Peyer's patch (tissue), 4 donors: Measurements from ENCODE around the gene FNBP1.

Experiments
- POLR2A ChIP-seq, 2 donors: fragments of 450-650 bp; IDR thresholded peaks; one replicate each; pipeline ENCODE4 v1.5.1; 2017; ENCODE audit warnings: antibody characterized with exemption in 2 of 2, mild to moderate bottlenecking in 2 of 2, moderate library complexity in 2 of 2
- TF ChIP-seq, protein P1 (sequence below), 6 experiments: fragments of 450-650 bp in 4 of 6; fragments of 200-600 bp in 2 of 6; sonication (generic) in 1 of 6; IDR thresholded peaks; one replicate each; pipeline ENCODE4 v1.5.1; 2017 to 2019; ENCODE audit warnings: antibody characterized with exemption in 6 of 6, mild to moderate bottlenecking in 3 of 6, moderate library complexity in 1 of 6

DNA sequence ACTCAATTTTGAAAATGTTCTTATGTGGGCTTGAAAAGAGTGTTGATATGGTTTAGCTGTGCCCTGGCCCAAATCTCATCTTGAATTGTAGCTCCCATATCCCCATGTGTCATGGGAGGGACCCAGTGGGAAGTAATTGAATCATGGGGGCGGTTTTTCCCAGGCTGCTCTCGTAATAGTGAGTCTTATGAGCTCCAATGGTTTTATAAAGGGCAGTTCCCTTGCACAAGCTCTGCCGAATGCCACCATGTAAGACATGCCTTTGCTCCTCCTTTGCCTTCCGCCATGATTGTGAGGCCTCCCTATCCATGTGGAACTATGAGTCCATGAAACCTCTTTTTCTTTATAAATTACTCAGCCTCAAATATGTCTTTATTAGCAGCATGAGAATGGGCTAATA is 136.7 kb downstream of the FNBP1 start:
- TF ChIP-seq, protein P1, sequence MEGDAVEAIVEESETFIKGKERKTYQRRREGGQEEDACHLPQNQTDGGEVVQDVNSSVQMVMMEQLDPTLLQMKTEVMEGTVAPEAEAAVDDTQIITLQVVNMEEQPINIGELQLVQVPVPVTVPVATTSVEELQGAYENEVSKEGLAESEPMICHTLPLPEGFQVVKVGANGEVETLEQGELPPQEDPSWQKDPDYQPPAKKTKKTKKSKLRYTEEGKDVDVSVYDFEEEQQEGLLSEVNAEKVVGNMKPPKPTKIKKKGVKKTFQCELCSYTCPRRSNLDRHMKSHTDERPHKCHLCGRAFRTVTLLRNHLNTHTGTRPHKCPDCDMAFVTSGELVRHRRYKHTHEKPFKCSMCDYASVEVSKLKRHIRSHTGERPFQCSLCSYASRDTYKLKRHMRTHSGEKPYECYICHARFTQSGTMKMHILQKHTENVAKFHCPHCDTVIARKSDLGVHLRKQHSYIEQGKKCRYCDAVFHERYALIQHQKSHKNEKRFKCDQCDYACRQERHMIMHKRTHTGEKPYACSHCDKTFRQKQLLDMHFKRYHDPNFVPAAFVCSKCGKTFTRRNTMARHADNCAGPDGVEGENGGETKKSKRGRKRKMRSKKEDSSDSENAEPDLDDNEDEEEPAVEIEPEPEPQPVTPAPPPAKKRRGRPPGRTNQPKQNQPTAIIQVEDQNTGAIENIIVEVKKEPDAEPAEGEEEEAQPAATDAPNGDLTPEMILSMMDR (IDR thresholded peaks at IDR 0.05): no peak
- TF ChIP-seq POLR2A (IDR thresholded peaks at IDR 0.05): no peak
